Progenitor cell of endocrine pancreas (in vitro differentiated cells): ENCODE data around the gene IFNAR2. TPM values are rescaled to one million over a fixed set of nuclear protein-coding genes. Genes with fewer than 3 reads are reported as not detected.
"Not testable (repeated sequence)": the region's sequence is repeated elsewhere in the genome, so short reads cannot be mapped to it uniquely, and the experiment has no call there.

ENCODE experiments used
- DNase-seq: peaks from one replicate; pipeline ENCODE4 v3.0.0; 2021; ENCODE audit warnings: low spot score; ENCODE audit not compliant: unreplicated experiment
- H3K27ac Mint-ChIP-seq: 2 replicates; pipeline ENCODE4 v1.8.0; 2021; ENCODE audit warnings: mild to moderate bottlenecking, moderate library complexity, mixed read lengths
- H3K27me3 Mint-ChIP-seq: 2 replicates; pipeline ENCODE4 v1.8.0; 2021; ENCODE audit warnings: mixed read lengths
- H3K36me3 Mint-ChIP-seq: 2 replicates; pipeline ENCODE4 v1.8.0; 2022; ENCODE audit warnings: mixed read lengths; ENCODE audit not compliant: insufficient read depth
- H3K4me1 Mint-ChIP-seq: 2 replicates; pipeline ENCODE4 v1.8.0; 2021; ENCODE audit warnings: low read depth, mixed read lengths
- H3K4me3 Mint-ChIP-seq: 2 replicates; pipeline ENCODE4 v1.8.0; 2021; ENCODE audit warnings: low read depth, mild to moderate bottlenecking, moderate library complexity, mixed read lengths
- H3K9me3 Mint-ChIP-seq: 2 replicates; pipeline ENCODE4 v1.8.0; 2021; ENCODE audit warnings: low read depth, mixed read lengths
- total RNA-seq: library from RNA; stranded (reverse); gene quantifications from 2 replicates; pipeline ENCODE4 v1.2.1, GENCODE V29; 2021
- TF ChIP-seq, protein P1 (sequence below): fragments of 200-600 bp; sonication (generic); IDR thresholded peaks from one replicate; pipeline ENCODE4 v1.5.0; 2021; ENCODE audit warnings: antibody characterized with exemption, mild to moderate bottlenecking; ENCODE audit not compliant: unreplicated experiment

IFNAR2 gene
- total RNA-seq, 1 donor from 2014 or later: 17.4 TPM

DNA sequence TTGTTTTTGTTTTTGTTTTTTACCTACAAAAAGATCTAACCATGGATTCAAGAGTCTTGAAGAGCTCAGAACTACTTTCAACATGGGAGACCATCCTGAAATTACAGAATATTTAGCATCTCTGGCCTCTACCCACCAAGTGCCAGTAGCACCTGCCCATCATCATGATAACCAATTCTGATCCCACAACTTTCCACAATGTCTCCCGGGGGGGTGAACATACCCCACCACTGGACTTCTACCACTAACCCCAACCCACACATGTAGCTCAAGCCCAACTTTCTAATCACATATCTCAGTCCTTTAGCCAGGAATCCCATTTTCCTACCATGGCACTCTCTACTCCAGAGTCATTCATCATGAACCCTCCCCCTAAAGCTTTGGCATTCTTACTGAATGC, 15.7 kb upstream of the IFNAR2 start:
- H3K4me1 Mint-ChIP-seq: peaks cover 8% of the 10 kb centered on the region
- no peak overlapping the region for H3K4me3 Mint-ChIP-seq
- DNase-seq: no peak
- TF ChIP-seq, protein P1, sequence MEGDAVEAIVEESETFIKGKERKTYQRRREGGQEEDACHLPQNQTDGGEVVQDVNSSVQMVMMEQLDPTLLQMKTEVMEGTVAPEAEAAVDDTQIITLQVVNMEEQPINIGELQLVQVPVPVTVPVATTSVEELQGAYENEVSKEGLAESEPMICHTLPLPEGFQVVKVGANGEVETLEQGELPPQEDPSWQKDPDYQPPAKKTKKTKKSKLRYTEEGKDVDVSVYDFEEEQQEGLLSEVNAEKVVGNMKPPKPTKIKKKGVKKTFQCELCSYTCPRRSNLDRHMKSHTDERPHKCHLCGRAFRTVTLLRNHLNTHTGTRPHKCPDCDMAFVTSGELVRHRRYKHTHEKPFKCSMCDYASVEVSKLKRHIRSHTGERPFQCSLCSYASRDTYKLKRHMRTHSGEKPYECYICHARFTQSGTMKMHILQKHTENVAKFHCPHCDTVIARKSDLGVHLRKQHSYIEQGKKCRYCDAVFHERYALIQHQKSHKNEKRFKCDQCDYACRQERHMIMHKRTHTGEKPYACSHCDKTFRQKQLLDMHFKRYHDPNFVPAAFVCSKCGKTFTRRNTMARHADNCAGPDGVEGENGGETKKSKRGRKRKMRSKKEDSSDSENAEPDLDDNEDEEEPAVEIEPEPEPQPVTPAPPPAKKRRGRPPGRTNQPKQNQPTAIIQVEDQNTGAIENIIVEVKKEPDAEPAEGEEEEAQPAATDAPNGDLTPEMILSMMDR: no peak
- no peaks in the 10 kb centered on the region for H3K9me3 Mint-ChIP-seq
- H3K27ac Mint-ChIP-seq: no peak overlapping the region
- no peaks in the 10 kb centered on the region for H3K36me3 Mint-ChIP-seq
- peaks cover 3% of the 10 kb centered on the region for H3K27me3 Mint-ChIP-seq

DNA sequence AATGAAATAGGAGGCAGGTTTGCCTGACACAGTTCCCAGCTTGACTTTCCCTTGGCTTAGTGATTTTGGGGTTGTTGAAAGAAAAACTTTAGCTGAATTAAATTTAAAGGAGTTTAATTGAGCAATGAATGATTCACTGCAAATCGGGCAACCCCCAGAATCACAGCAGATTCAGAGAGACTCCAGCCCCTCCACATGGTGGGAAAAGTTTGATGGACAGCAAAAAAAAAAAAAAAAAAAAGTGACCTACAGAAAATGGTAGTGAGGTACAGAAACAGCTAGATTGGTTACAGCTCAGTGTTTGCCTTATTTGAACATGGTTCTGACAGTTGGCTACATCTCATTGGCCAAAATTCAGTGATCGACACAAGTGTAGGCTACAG, 12.6 kb upstream of the IFNAR2 start:
- H3K4me3 Mint-ChIP-seq: no peak overlapping the region
- TF ChIP-seq, protein P1: no peak
- no peak overlapping the region for H3K27ac Mint-ChIP-seq
- H3K27me3 Mint-ChIP-seq: peaks cover 3% of the 10 kb centered on the region
- H3K36me3 Mint-ChIP-seq: no peaks in the 10 kb centered on the region
- no peak for DNase-seq
- H3K4me1 Mint-ChIP-seq: peaks cover 6% of the 10 kb centered on the region
- peaks cover 15% of the 10 kb centered on the region for H3K9me3 Mint-ChIP-seq

DNA sequence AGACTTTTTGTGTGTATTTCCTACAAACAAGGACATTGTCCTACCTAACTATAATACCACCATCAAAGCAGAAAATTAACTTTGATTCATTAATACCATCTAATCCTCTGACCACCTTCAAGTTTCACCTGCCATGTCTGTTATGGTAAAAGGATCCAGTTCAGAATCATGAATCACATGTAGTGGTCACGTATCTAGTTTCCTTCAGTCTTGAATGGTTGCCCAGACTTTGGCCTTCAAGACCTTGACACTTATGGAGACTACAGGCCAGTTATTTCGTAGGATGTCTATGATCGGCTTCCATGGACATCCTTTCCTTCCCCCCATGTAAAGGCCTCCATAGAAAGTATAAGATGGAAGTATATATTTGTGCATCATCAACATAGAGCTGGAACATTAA, 10.4 kb upstream of the IFNAR2 start:
- no peak overlapping the region for H3K27ac Mint-ChIP-seq
- peaks cover 3% of the 10 kb centered on the region for H3K4me1 Mint-ChIP-seq
- peaks cover 3% of the 10 kb centered on the region for H3K27me3 Mint-ChIP-seq
- H3K36me3 Mint-ChIP-seq: no peaks in the 10 kb centered on the region
- no peak overlapping the region for H3K4me3 Mint-ChIP-seq
- TF ChIP-seq, protein P1: no peak
- DNase-seq: no peak
- peaks cover 22% of the 10 kb centered on the region for H3K9me3 Mint-ChIP-seq

DNA sequence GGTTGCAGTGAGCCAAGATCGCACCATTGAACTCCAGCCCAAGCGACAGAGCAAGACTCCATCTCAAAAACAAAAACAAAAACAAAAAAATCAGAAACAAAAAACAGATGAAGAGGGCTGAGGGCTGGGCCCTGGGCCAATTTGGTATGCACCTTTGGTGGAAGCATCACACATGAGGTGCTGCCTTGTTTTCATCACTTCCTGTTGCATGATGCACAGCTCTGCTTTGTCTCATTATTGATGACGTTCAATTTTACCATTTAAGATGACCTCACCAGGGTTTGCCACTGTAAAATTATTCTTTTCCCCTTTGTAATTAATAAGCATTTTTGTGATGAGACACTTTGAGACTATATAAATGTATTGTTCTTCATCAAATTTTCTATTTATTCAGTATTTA, 9.8 kb upstream of the IFNAR2 start:
- TF ChIP-seq, protein P1: no peak
- Mint-ChIP-seq H3K4me1 (peaks cover 3% of the 10 kb centered on the region), H3K27ac (no peak overlapping the region), H3K27me3 (no peaks in the 10 kb centered on the region), H3K36me3 (no peaks in the 10 kb centered on the region), H3K4me3 (no peak overlapping the region), H3K9me3 (peaks cover 22% of the 10 kb centered on the region)
- DNase-seq: no peak

DNA sequence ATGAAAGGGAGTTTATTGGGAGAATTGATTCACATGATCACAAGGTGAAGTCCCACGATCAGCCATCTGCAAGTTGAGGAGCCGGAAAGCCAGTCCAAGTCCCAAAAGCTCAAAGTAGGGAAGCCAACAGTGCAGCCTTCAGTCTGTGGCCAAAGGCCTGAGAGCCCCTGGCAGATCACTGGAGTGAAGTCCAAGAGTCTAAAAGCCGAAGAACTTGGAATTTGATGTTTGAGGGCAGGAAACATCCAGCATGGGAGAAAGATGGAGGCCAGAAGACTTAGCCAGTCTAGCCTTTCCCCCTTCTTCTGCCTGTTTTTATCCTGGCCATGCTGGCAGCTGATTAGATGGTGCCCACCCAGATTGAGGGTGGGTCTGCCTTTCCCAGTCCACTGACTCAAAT, 4.4 kb upstream of the IFNAR2 start:
- H3K4me3 Mint-ChIP-seq, H3K4me1 Mint-ChIP-seq, DNase-seq, H3K27me3 Mint-ChIP-seq, H3K27ac Mint-ChIP-seq, H3K36me3 Mint-ChIP-seq: not testable (repeated sequence)
- H3K9me3 Mint-ChIP-seq: peaks cover 18% of the 10 kb centered on the region

DNA sequence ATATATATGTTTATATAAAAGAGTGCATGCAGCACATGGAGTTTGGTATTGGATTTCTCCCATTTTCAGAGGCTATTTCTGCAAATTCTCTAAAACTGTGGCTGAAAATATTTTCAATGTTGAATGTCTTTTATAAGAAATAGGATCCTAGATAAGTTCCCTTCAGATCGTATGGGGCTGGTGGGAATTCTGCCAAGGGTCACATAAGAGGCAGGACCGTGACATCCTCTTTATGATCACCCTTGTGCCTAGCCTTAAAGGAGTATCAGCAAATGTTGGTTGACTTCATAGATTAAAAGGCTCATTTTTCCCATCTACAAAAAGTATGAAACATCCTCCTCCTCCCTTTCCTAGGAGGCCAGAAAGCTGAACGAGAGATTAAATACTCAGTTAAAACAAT, 1.3 kb upstream of the IFNAR2 start:
- no peaks in the 10 kb centered on the region for H3K9me3 Mint-ChIP-seq

More for the DNA sequence above, 1.3 kb upstream of the IFNAR2 start:
- DNase-seq: no peak
- Mint-ChIP-seq H3K27me3 (no peaks in the 10 kb centered on the region), H3K27ac (no peak overlapping the region), H3K4me1 (peaks cover 28% of the 10 kb centered on the region), H3K4me3 (peak overlapping the region; percentile 53), H3K36me3 (no peaks in the 10 kb centered on the region)
- TF ChIP-seq, protein P1: no peak
